GM21528 (cell line): ENCODE data around the gene MAFB.

ENCODE experiments used
- ATAC-seq: cut with Tn5 transposase; IDR thresholded peaks from one replicate; pipeline ENCODE4 v1.9.1; 2021; ENCODE audit warnings: mild to moderate bottlenecking, moderate library complexity; ENCODE audit not compliant: unreplicated experiment, low FRiP score

MAFB gene

DNA sequence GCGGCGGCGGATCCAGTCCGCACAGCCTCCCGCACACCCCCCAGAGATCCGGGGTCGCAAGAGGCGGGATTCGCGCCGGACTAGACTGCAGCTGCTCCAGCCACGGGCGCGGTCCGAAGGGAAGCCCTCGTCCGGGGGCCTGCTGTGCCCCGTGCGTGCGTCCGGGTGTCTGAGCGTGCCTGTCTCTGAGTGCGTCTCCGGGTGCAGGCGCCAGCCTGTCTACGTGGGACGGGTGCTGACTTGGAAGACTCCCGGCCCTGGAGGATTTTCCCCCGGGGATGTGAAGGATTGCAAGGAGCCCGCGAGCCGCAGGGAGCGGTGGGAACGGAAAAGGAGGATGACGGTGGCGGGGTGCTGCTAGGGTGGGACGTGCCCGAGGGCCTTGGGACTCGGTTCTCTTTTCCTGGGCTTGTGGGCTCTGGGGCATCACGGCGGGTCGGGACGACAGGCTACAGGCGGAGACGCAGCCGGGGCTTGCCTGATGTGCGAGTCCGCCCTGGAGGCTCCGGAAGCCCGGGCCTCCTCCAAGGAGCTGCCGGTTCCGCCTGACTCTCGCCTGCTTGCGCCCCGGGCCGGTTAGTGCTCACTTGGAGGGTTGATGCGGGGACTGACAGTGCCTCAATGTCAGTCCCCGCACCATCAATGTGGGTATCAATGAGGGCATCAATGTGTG, 5.7 kb downstream of the MAFB start:
- no peak for ATAC-seq

DNA sequence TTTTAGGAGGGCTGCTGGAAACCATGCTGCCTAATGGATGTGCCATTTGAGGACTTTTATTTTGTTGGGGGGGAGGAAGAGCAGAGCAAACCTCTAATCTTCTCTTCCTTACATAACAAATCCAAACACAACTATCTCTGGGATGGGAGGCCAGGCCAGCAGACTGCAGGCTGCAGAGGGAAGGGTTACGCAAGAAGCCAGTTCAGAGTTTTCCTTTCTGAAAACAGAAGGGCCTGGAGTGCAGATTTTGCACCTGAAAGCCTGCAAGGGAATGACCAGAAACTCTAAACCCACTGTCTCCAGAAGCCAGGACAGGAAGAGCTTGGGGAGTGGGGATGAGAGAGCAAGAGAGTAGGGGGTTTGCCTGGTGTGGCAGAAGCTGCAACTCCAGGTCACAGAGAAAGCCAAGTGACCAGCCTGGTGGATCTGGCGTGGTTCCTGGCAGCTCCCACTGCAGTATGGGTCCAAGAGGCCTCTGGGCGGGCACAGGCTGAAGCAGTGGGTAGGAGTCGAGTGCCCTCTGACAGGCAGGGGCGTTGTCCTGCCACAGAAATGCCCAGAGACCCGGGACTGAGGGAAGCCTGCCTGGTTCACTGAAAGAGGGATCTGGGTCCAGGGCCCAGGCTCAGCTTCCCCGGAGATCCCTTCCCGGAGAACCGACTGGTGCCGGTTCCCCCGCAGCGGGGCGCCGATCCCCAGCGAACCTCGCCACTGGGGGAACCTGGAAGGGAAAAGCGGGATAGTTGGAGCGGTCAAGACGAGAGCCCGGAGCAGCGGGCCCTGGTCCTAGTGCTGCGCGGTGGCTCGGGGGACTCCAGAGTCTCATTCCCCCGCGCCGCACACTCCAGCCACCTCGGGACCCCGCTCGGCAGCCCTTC, 6.7 kb downstream of the MAFB start:
- ATAC-seq = no peak

DNA sequence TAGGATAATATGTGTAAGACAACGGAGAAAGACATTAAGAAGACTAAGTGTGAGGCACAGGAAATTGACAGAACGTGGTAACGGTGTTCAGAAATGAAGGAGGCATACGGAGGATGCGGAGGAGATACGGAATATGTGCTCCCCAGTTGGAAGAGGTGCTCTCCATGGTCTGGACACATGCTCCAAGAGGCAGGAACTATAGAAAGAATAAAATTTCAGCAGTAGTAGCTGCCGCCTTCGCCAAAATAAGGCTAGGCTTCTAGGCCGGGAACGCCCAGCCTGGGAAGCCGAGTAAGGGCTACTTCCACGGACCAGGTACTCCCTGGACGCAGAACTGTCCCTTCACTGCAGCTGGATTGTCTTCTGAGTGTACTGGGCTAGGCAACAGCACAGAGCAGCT, 7.4 kb downstream of the MAFB start:
- ATAC-seq = no peak

DNA sequence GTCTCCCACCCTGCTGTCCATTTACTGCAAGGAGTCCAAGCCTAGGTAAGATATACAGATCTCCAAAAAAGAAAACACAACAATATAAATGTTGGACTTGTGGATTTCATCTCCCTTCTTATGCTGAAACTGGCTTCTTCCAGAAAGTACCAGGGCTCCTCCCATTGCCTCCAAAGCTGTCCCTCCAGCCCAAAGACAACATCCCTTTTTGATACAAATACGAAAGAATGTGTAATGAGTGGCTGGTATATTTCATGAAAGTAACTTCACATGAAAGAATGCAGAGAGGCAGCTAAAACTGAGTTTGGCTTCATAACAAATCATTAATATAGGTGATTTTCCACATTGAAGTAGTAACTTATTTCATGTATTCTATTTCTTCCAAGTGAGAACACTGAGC, 7.9 kb downstream of the MAFB start:
- no peak for ATAC-seq

DNA sequence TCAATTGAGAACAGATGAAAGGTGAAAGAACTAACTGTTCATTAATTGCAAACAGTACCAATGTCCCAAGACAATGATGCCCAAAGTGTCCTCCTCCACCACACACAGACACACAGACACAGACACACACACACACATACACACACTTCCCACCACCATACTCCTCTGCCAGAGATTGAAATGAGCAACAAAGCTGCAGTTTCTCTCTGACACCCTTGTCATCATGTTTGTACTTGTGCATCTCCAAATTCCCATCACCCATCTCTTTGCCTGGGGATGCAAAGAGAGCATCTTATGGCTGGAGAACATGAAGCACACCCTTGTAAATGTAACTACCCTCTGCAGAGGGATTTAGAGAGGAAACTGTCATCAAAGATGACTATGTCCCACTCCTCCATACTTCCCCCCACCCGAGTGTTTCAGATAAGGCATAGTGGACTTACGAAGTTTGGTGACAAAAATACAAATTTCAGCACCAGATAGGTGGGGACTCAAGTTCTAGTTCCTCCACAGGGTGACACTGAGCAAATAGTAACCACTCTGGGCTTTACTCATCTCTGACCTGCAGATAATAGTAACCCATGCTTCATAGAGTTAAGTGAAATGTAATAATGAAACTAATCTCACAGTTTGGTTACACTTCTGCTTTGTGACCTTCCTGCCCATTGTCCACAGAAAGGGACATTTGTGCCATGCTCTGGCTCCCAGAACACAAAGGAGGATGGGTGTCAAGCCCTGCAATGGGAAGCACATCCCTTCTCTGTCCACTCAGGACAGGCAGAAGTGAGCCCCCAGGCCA, 8.7 kb downstream of the MAFB start:
- ATAC-seq = peak; percentile 55

DNA sequence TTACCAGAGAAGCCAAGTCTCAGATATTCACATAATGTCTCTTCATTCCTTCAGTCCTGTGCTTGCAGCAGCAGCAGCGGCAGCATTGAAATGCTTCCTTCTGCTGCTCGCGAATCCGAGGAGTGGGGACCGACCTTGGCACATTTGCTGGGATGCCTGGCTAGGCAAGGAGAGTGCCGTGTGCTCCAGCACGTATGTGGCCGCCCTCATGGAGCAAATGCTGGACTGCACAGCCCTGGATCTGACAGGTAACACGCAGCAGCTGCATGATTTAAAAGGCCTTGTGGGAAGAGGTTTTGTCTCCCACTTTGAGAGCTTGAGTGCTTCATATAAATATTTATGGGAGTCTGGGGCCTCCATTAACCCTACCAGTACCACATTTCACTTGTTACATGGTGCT, 9.9 kb downstream of the MAFB start:
- ATAC-seq = no peak

DNA sequence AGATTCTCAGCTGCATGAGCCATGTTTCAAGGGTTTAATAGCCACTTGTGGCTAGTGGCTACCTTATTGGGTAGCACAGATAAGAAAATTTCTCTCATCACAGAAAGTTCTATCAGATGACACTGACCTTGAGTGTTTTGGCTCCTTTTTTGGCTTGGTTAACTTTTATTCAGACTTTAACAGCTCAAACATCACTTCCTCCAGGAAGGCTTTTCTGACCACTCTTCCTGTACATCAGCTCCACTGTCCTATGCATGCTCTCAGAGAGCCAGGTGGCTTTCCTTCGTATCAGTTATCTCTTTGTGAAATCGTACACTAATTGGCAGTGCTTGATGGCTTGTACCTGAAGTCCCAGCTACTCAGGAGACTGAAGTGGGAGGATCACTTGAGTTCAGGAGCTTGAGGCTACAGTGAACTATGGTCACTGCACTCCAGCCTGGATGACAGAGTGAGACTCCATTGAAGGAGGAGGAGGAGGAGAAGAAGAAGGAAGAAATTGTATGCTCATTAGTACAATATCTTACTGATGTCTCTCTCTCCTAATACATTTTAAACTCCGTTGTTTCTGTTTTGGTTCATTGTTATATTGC, 10.7 kb downstream of the MAFB start:
- no peak for ATAC-seq

DNA sequence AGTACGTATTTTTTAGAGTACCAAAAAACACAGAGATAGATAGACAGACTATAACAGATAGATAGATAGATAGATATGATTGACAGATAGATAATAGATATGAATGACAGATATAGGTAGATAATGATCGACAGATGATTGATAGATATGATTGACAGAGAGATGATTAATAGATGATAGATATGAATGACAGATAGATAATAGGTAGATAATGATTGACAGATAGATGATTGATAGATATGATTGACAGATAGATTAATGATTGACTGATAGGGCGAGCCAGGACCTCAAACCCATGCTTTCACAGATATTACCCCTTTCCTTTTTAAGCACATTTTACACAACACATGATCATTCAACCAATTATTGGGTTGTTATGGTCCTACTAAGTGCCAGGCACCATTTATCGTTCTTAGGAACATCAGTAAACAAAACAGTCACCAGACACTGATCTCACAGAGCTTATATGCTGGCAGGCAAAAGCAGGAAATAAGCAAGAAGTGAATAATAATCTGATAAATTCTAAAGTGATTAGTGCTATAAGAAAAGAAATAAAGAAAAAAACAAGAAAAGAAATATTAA, 11.6 kb downstream of the MAFB start:
- no peak for ATAC-seq

DNA sequence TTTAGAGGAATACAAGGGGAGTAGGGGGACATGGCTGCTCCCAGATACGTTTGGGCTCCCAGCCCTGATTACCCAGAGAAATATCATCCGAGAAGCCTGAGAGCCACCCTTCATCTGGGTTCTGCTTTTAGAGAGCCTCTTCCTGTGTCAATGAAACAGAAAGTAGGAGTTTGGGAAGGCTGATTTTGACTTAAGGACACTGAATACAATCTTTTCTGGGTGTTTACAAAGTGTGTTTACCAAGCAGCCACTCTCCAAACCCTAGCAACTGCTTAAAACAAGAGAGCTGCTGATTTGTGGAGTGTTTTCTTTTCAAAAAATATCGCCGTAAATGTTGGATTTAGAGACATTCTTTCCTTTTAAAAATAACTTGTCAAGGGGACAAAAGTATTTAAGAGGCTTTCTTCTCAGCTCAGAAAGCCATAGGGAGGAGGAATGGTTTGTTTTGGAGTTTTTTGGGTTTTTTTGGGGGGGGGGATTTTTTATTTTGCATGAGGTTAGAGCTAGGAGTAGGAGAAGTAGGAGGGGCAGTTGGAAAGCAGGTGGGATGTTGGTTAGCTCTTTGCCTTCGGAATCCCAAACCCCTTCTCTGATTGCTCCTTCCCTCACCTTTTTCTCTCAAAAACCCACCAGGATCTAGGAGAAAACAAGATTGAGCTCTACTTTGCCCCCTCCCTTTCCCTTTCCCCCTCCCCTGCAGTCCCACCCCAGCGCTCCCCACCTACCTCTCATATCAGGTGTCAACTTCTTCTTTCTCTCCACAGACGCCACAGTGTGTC, 12.4 kb downstream of the MAFB start:
- ATAC-seq = no peak

DNA sequence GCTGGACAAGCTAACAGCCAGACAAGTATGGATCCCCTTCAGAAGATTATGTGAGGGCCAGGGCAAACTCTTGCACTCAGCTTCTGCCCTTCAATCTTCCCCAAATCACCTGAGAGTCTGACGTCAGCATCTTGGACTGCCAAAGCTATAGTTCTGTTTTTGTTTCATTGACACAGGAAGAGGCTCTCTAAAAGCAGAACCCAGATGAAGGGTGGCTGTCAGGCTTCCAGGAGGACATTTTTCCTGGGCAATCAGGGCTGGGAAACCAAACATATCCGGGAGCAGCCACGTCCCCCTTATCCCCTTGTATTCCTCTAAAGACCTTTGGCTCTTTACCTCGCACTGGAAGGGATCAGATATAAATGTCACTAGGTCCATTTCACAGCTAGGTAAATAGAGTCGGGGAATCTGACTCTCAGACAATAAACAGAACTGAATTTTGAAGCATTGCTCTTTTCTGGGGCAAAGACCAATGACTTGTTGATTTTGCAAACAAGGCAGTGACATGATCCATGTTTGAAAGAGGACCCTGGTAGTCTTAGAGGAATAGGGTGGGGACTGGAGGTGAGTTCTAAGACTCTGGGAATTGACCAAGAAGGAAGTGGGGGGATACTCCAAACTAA, 13.3 kb downstream of the MAFB start:
- ATAC-seq = no peak

DNA sequence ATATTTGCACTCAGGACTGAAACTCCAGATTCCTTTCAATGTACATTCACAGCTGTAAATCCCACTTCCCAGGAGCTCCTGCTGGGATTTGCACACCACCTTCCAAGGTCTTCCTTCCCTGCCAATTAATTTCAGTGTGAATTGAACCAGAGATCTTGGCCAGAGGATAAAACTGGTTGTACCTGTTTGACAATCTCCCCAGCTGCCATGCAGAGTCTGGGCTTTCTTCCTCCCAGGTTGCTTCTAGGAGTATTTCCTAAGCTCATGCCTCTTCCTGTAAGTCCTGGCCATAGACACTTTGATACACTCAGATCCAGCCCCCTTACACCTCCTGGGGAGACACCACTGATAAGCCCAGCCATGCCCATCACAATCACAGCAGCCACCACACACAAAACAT, 15.6 kb downstream of the MAFB start:
- no peak for ATAC-seq

DNA sequence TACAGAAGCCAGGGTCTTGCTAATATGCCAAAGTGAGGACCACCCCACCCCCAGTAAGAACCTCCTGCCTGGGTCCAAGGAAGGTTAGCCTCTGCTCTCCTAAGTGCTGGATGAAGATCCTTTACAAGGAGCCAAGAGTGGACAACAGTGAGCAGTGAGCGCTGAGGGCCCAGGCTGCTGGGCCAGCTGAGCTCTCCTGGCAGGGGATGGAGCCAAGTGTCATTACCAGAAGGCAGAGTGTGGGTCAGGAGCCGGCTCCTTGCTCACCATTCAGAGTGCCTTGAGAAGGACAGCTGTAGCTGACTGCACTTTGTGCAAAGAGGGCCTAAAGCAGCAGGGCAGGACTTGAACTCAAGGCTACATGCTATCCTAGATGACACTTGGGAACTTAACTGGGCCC, 16.9 kb downstream of the MAFB start:
- no peak for ATAC-seq

DNA sequence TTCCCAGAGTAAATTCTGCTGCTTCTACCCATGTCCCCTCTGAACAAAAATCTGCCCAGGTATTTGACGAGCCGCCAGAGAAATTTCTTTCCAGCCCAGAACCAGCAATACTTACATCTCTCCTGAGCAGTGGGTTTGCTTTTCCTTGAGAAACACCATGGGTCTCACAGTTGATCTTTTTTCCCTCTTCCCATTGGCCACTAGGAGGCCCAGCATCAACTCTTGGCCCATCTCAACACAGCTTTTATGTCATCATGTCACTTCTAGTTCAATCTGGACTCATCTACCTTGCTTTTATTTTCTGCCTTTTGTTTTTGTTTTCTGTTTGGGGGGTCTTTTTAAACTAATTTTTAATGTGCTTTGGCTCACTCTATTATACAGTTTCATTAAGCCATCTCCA, 18.8 kb downstream of the MAFB start:
- no peak for ATAC-seq

DNA sequence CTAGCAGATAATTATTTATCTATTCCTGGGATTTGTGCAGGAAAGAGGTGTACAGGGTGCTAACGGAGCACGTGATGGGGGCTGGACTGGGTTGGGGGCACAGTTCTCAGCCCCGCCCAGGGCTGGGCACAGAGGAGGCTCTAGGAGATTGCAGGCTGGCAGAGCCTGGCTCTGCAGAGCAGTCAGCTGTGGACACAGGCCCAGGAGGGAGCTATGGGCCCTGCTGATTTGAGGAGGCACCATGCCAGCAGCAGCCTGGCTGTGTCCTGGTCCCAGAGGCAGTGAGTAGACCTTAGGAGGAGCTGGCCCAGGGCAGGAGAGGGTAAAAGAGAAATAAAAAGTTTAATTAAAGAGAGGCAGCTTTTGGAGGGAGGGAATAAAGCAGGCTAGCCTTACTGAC, 19.3 kb downstream of the MAFB start:
- ATAC-seq = no peak

DNA sequence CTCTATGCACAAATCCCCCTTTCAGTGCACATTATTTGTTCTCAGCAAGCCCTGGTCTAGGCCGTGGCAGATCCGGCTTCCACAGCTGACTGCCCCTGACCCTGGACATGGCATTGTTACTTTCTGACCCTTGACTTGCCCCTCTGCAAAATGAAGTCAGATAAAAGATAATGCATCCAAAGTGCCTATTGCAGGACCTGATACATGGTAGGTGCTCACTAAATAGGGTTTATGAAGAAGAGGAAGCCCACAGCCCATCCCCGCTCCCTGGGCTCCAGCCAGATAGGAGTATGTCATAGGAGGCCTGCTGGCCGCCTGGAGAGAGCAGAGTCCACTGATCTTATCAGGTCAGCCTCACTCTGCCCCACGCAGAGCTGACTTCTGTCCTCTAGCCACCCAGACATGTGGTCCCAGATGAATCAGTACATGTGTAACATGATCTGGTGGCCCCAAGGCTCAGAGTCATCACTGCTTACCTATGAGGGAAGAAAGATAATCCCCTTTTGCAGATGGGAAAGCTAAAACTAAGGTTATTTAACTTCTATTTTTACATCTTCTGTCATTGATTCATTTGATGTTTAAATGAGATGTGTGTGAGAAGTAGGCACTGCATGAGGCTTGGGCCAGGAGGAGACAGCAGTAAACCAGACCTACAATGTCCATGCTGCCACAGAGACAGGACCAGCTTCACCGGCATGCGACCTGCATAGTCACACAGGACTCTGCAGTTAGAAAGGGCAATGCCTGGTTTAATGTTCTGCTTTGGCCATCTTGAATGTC, 20.4 kb downstream of the MAFB start:
- no peak for ATAC-seq

DNA sequence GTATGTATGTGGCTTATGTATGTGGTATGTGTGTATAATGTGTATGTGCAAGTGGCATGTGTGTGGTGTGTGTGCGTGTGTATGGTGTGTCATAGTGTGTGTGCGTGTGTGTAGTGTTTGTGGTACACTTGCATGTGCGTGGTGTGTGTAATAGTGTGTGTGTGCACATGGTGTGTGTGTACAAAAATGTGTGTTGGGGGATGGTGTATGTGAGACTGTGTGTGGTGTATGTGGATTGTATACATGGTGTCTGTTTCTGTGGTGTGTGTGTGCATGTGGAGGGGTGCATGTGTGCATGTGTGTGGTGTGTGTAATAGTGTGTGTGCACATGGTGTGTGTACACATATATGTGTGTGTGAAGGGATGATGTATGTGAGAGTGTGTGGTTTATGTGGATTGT, 21.5 kb downstream of the MAFB start:
- no peak for ATAC-seq

DNA sequence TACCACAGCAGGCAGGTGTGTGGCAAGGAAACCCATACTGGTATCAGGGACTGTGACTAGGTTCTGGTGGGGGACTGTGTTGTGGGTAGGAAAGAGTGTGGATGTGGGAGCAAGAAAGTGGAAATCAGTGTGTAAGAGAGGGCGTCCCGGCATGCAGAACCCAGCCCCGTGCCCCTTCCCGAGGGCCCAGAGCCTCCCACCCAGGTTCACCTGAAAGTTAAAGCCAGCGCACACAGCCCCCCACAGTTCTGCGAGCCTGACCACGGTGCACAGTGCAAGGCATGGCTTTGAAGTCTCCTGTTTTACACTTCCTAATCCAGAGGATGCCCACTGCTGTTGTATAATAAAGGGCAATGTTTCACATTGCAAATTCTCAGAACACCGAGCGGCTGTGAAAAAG, 22.7 kb downstream of the MAFB start:
- no peak for ATAC-seq

DNA sequence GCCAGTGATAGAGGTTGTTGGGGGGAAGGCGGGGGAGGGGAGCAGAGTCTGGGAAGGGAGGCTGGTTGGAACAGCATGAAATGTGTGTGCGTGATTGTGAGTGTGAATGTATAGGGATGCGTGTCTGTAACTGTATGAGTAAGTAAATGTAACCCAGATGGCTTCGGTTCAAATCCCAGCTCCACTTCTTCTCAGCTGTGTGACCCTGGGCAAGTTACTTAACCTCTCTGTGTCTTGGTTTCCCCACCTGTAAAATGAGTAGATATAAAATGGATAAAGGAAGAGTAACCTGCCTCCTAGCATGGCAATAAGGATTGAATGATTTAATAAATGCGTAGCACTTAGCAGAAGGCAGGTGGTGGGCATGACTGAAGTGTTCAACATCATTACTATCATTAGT, 24.1 kb downstream of the MAFB start:
- ATAC-seq = no peak
